HUES6 (cell line): Measurements from ENCODE around the gene MXRA7.
"Not testable (repeated sequence)": the region's sequence is repeated elsewhere in the genome, so short reads cannot be mapped to it uniquely, and the experiment has no call there.

Experiments
- H3K27ac ChIP-seq: 2 replicates; pipeline ENCODE4 v1.7.0; 2013; ENCODE audit warnings: low read depth, mild to moderate bottlenecking, low read length, inconsistent platforms
- H3K27me3 ChIP-seq: 2 replicates; pipeline ENCODE4 v1.6.1; 2013; ENCODE audit warnings: low read length; ENCODE audit not compliant: control insufficient read depth, insufficient read depth
- H3K36me3 ChIP-seq: 2 replicates; pipeline ENCODE4 v1.6.1; 2013; ENCODE audit warnings: low read length; ENCODE audit not compliant: control insufficient read depth, insufficient read depth
- H3K4me1 ChIP-seq: 2 replicates; pipeline ENCODE4 v1.6.1; 2013; ENCODE audit warnings: low read length; ENCODE audit not compliant: control insufficient read depth, insufficient read depth
- H3K4me3 ChIP-seq: 2 replicates; pipeline ENCODE4 v1.5.1; 2013; ENCODE audit warnings: low read depth, low read length
- H3K9ac ChIP-seq: one replicate; pipeline ENCODE4 v1.6.1; 2013; ENCODE audit warnings: mild to moderate bottlenecking, low read length
- H3K9me3 ChIP-seq: 2 replicates; pipeline ENCODE4 v1.6.1; 2013; ENCODE audit warnings: low read depth, low read length; ENCODE audit not compliant: control insufficient read depth, insufficient read depth

The MXRA7 gene

DNA sequence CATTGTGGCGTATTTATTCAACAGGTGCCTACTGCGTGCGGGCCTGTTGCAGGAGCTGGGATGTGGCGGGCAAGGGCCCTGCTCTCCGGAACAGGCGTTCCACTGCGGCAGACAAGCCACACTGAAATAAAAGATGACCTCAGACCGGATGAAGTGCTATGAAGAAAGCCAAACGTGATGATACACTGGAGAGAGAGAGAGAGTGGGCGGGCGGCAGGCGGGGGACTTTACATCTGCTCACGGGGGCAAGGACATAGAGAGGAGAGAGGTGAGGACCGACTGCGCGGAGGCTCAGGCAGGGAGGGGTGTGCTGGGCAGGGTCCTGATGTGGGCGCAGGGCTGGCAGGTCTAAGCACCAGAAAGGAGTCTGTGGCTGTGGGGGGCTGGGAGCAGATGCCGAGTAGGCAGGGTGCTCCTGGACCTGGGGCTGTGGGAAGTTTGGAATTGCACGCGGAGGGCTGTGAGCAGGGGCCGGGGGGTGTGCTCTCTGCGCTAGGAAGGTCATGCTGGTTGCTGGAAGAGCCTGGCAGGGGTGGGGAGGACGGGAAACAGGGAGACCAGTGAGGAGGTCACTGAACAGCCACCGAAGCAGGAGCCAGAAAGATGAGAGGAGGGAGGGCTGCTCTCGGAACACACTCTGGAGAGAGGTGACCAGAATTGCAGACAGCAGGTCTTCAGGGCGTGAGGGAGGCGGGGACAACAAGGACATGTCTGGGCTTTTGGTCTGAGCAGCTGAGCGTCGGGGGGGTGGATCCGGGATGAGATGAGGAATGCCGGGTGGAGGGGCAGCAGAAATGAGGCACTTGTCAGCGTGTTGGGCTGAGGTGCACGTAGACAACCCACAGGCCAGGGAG lies 9.9 kb downstream of the MXRA7 start:
- Histone ChIP-seq H3K36me3 (no peaks in the 10 kb centered on the region), H3K27ac (no peak overlapping the region), H3K9me3 (no peaks in the 10 kb centered on the region), H3K27me3 (no peaks in the 10 kb centered on the region), H3K4me3 (peak overlapping the region; percentile 15; the same call in 1 of the 2 replicates), H3K4me1 (peaks cover 40% of the 10 kb centered on the region), H3K9ac (peak overlapping the region; percentile 29)

- Histone ChIP-seq H3K27me3 (no peaks in the 10 kb centered on the region), H3K27ac (no peak overlapping the region), H3K4me1 (peaks cover 40% of the 10 kb centered on the region), H3K9ac (peak overlapping the region; percentile 29), H3K4me3 (no peak overlapping the region), H3K9me3 (no peaks in the 10 kb centered on the region), H3K36me3 (no peaks in the 10 kb centered on the region)
Observed at GRCh38 chr17:76700270-76700616, 10.5 kb downstream of the MXRA7 start.

DNA sequence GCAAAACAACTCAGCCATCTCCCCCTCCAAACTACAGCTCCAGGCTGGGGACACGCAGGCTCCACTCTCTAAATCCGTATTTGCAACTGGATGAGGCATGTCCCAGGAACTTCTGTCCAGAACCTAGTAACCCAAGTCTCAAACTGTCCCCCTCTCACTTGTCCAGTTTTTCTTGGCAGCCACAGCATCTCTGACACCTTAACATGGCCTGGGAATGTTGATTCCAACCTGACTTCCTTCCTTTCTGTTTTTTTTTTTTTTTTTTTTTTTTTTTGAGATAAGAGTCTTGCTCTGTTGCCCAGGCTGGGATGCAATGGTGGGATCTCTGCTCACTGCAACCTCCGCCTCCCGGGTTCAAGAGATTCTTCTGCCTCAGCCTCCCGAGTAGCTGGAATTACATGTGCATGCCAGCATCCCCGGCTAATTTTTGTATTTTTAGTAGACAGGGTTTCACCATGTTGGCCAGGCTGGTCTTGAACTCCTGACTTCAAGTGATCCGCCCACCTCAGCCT lies 12.2 kb downstream of the MXRA7 start:
- H3K9ac ChIP-seq, H3K9me3 ChIP-seq, H3K27ac ChIP-seq, H3K36me3 ChIP-seq, H3K4me3 ChIP-seq, H3K27me3 ChIP-seq: not testable (repeated sequence)
- H3K4me1 ChIP-seq = peaks cover 40% of the 10 kb centered on the region

GRCh38 chr17:76697702-76698465 lies 12.9 kb downstream of the MXRA7 start:
- no peaks in the 10 kb centered on the region for H3K27me3 ChIP-seq
- H3K27ac ChIP-seq = no peak overlapping the region
- no peak overlapping the region for H3K9ac ChIP-seq
- peaks cover 40% of the 10 kb centered on the region for H3K4me1 ChIP-seq
- H3K9me3 ChIP-seq = no peaks in the 10 kb centered on the region
- no peak overlapping the region for H3K4me3 ChIP-seq
- no peaks in the 10 kb centered on the region for H3K36me3 ChIP-seq

DNA sequence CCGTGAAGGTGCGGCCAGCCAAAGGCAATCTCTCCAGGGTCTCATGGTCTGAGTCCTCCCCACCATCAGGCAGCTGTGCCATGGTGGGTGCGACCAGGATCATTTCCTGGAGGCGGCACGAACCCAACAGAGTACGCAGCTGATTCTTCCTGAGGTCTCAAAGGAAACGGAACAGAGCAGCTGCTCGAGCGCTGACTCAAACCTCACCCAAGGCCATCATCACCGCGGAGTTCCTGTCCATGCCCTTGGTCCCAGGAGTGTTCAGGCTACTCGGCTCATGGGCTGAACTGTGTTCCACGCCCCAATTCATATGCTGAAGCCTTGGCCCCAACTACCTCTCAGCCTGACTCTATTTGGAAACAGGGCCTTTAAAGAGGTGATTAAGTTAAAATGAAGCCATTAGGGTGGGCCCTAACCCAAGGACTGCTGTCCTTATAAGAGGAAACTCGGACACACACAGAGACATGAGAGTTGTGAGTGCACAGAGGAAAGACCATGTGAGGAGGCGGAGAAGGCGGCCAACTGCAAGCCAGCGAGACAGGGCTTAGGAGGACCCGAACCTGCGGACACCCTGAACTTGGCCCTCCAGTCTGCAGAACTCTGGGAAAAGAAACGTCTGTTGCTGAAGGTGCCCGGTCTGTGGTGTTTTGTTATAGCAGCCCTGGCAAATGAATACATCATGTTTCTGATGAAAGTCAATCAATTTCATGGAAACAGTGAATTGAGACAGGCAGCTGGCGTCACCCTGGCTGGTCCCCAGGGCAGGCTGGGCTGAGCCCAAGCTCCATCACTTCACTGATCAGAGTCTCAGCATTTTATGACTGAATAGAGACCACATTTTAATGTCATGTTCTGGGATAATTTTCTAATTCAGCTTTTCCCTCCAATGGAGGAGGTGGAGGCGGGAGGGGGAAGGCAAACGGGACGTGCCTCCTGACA lies 13.7 kb downstream of the MXRA7 start:
- Histone ChIP-seq H3K9me3 (no peaks in the 10 kb centered on the region), H3K36me3 (no peaks in the 10 kb centered on the region)

DNA sequence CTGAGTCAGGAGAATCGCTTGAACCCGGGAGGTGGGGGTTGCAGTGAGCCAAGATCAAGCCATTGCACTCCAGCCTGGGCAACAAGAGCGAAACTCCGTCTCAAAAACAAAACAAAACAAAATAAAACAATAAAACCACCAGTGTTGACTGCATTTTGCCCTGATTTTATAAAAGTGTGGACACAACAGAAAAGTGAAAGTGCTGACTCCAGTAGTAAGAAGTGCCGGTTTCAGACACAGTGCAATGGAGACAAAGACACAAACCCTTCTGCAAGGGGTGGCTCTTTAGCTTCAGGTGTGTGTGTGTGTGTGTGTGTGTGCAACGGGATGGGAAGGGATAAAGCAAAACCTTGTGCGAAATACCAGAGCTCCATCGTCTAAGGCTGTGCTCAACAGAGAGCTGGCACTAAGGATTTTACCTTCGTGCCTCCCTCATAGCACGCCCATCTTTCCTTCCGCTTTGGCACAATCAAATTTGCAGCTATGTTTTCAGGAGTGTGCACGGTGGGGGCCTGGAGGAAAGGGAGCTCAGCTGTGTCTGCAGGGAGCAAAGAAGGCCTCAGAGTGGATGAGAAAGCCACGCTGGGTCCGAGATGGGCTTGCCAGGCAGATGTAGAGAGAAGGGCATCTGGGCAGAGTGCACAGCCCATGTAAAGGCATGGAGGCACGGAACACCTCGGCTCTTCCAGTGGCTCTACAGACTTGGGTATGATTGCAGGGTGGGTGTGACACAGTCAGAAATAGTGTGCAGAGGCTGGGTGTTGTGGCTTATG lies 15.5 kb downstream of the MXRA7 start:
- Histone ChIP-seq H3K27me3 (no peaks in the 10 kb centered on the region), H3K9ac (no peak overlapping the region), H3K9me3 (no peaks in the 10 kb centered on the region), H3K36me3 (no peaks in the 10 kb centered on the region), H3K4me3 (no peak overlapping the region), H3K27ac (no peak overlapping the region), H3K4me1 (peaks cover 23% of the 10 kb centered on the region)

More for the DNA sequence above, 13.7 kb downstream of the MXRA7 start:
- peaks cover 40% of the 10 kb centered on the region for H3K4me1 ChIP-seq
- no peak overlapping the region for H3K9ac ChIP-seq
- H3K27me3 ChIP-seq = no peaks in the 10 kb centered on the region
- no peak overlapping the region for H3K27ac ChIP-seq
- no peak overlapping the region for H3K4me3 ChIP-seq

GRCh38 chr17:76691379-76692191 lies 19.2 kb downstream of the MXRA7 start:
- H3K9ac ChIP-seq = no peak overlapping the region
- H3K4me3 ChIP-seq = no peak overlapping the region
- no peak overlapping the region for H3K27ac ChIP-seq
- H3K27me3 ChIP-seq = no peaks in the 10 kb centered on the region
- no peaks in the 10 kb centered on the region for H3K9me3 ChIP-seq
- no peaks in the 10 kb centered on the region for H3K36me3 ChIP-seq
- H3K4me1 ChIP-seq = peaks cover 23% of the 10 kb centered on the region

DNA sequence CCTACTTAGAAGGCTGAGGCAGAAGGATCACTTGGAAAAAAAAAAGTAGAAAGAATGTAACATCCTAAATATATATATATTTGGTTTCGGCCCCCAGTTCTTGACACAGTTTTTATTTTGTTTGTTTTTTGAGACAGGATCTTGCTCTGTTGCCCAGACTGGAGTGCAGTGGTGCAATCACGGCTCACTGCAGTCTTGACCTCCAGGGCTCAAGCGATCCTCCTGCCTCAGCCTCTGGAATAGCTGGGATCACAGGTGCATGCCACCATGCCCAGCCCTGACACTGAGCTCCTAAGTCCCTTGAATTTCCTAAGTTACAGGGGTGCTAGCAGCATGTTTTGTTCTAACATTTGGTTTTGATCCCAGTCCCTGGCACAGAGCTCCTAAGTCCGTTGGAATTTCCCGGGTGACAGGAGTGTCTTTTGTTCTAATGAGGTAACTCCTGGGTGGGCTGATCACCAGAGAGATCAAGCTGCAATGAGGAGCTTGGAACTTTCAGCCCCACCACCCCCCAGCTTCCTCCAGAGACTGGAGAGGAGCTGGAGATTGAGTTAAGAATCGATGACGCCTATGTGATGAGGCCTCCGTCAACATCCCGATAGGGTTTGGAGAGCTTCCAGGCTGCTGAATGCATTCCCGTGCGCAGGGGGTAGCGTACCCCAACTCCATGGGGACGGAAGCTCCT lies 20.0 kb downstream of the MXRA7 start:
- no peaks in the 10 kb centered on the region for H3K27me3 ChIP-seq
- no peak overlapping the region for H3K9ac ChIP-seq
- peaks cover 24% of the 10 kb centered on the region for H3K4me1 ChIP-seq
- no peaks in the 10 kb centered on the region for H3K9me3 ChIP-seq
- H3K4me3 ChIP-seq = no peak overlapping the region
- H3K36me3 ChIP-seq = no peaks in the 10 kb centered on the region
- no peak overlapping the region for H3K27ac ChIP-seq

DNA sequence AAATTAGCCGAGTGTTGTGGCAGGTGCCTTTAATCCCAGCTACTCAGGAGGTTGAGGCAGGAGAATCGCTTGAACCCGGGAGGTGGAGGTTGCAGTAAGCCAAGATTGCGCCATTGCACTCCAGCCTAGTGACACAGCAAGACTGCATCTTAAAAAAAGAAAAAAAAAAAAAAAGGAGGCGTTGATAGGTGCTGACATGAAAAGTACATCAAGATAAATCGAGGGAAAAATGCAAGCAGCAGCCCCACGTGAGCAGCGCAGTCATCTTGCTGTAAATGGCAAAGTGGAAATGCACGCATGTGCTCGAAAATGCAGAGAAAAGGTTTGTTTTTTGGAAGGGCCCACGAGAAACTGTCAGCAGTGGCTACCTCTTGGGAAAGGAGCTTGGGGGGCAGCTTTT lies 20.9 kb downstream of the MXRA7 start:
- Histone ChIP-seq H3K4me3 (no peak overlapping the region), H3K27me3 (no peaks in the 10 kb centered on the region), H3K4me1 (peaks cover 24% of the 10 kb centered on the region), H3K27ac (no peak overlapping the region), H3K36me3 (no peaks in the 10 kb centered on the region), H3K9ac (no peak overlapping the region), H3K9me3 (no peaks in the 10 kb centered on the region)
